Activated naive CD4-positive, alpha-beta T cell treated with anti-CD3 and anti-CD28 coated beads for 36 hours (primary cell): Measurements from ENCODE around the gene PLXNB2. TPM values are rescaled to one million over a fixed set of nuclear protein-coding genes. Genes with fewer than 3 reads are reported as not detected.

Experiments
- CTCF ChIA-PET: fragments of 350-600 bp; sonication (Branson Sonifier 250); formaldehyde crosslinking; loops from one replicate; lab custom pipeline; 2021; ENCODE audit warnings: antibody characterized with exemption; lab: Charles Lee
- DNase-seq: peaks from one replicate; pipeline ENCODE4 v3.0.0-alpha.2; 2020
- H3K27ac Mint-ChIP-seq: one replicate; pipeline ENCODE4 v1.8.0; 2021; ENCODE audit warnings: mild to moderate bottlenecking, mixed read lengths
- H3K27me3 Mint-ChIP-seq: one replicate; pipeline ENCODE4 v1.8.0; 2021; ENCODE audit warnings: low read depth, mixed read lengths
- H3K36me3 Mint-ChIP-seq: one replicate; pipeline ENCODE4 v1.8.0; 2021; ENCODE audit warnings: low read depth, mixed read lengths
- H3K4me1 Mint-ChIP-seq: one replicate; pipeline ENCODE4 v1.8.0; 2021; ENCODE audit warnings: low read depth, mixed read lengths
- H3K4me3 Mint-ChIP-seq: one replicate; pipeline ENCODE4 v1.8.0; 2021; ENCODE audit warnings: mild to moderate bottlenecking, moderate library complexity, mixed read lengths
- H3K9me3 Mint-ChIP-seq: one replicate; pipeline ENCODE4 v1.8.0; 2021; ENCODE audit warnings: mixed read lengths
- intact Hi-C: fragments of 100-400 bp; cut with micrococcal nuclease; formaldehyde crosslinking; loops from one replicate; pipeline ENCODE4 v1.15.1; 2023
- total RNA-seq, 2 experiments: library from RNA; stranded (reverse); gene quantifications; one replicate each; pipeline ENCODE4 v1.2.3, GENCODE V29; 2021

PLXNB2 gene
- total RNA-seq, 2 experiments from 2014 or later = 9.8 to 10.4 TPM

GRCh38 chr22:50246242-50247175, 60.9 kb downstream of the PLXNB2 start:
- peaks cover 43% of the 10 kb centered on the region for H3K4me1 Mint-ChIP-seq
- H3K27me3 Mint-ChIP-seq = no peaks in the 10 kb centered on the region
- H3K36me3 Mint-ChIP-seq = peaks cover 7% of the 10 kb centered on the region
- intact Hi-C loops = loop anchor here (10.0 kb wide), 1 partner anchor 228 kb away; the partner anchor contains the start of gene SBF1
- no peak for DNase-seq
- no peaks in the 10 kb centered on the region for H3K9me3 Mint-ChIP-seq
- CTCF ChIA-PET = interaction anchor here (0.6 to 1.1 kb wide), 3 partner anchors 77 to 102 kb away, joined by 3 to 4 read pairs (median 3); no protein-coding TSS in a partner anchor
- peak overlapping the region; percentile 99 for H3K4me3 Mint-ChIP-seq
- no peak overlapping the region for H3K27ac Mint-ChIP-seq

- Mint-ChIP-seq H3K4me1 (peaks cover 47% of the 10 kb centered on the region), H3K9me3 (no peaks in the 10 kb centered on the region), H3K27me3 (no peaks in the 10 kb centered on the region), H3K36me3 (peaks cover 7% of the 10 kb centered on the region), H3K27ac (peak overlapping the region; percentile 98), H3K4me3 (peak overlapping the region; percentile 99)
- intact Hi-C loops = loop anchor here (2.0 to 10.0 kb wide), 3 partner anchors 45 to 375 kb away; partner anchors contain the start of genes SBF1 and SELENOO
- no peak for DNase-seq
- CTCF ChIA-PET = interaction anchor here (0.6 to 0.7 kb wide), 3 partner anchors 80 to 206 kb away, joined by 3 to 4 read pairs (median 4); no protein-coding TSS in a partner anchor
Observed at GRCh38 chr22:50245214-50246072, 62.0 kb downstream of the PLXNB2 start.

GRCh38 chr22:50244420-50245213, 62.8 kb downstream of the PLXNB2 start, which contains the start of gene TUBGCP6:
Gene TUBGCP6, minus strand, starts transcription at chr22:50245023. Its CDS starts 564 bp downstream, at chr22:50244459.
- H3K9me3 Mint-ChIP-seq = no peaks in the 10 kb centered on the region
- DNase-seq = peak; percentile 94
- peak within 1 kb of the TSS; percentile 98 for H3K27ac Mint-ChIP-seq
- peak within 1 kb of the TSS; percentile 99 for H3K4me3 Mint-ChIP-seq
- H3K4me1 Mint-ChIP-seq = peaks cover 48% of the 10 kb centered on the region
- CTCF ChIA-PET = interaction anchor here (1.0 to 1.3 kb wide), 5 partner anchors 9 to 376 kb away, joined by 3 to 5 read pairs (median 4); partner anchors contain the start of gene SCO2
- H3K36me3 Mint-ChIP-seq = peaks cover 7% of the 10 kb centered on the region
- intact Hi-C loops = loop anchor here (1.0 to 10.0 kb wide), 4 partner anchors 26 to 376 kb away; partner anchors contain the start of genes MAPK11, SBF1 and SELENOO
- H3K27me3 Mint-ChIP-seq = no peaks in the 10 kb centered on the region

- peaks cover 7% of the 10 kb centered on the region for H3K36me3 Mint-ChIP-seq
- intact Hi-C loops = loop anchor here (1.0 to 10.0 kb wide), 4 partner anchors 26 to 377 kb away; partner anchors contain the start of genes MAPK11, SBF1 and SELENOO
Observed at GRCh38 chr22:50243685-50244419, 63.6 kb downstream of the PLXNB2 start.

GRCh38 chr22:50242406-50242949, 65.0 kb downstream of the PLXNB2 start:
- Mint-ChIP-seq H3K9me3 (no peaks in the 10 kb centered on the region), H3K27ac (peak overlapping the region; percentile 36), H3K36me3 (peaks cover 9% of the 10 kb centered on the region), H3K4me3 (peak overlapping the region; percentile 99), H3K27me3 (no peaks in the 10 kb centered on the region), H3K4me1 (peaks cover 46% of the 10 kb centered on the region)
- intact Hi-C loops = loop anchor here (10.0 kb wide), 1 partner anchor 232 kb away; the partner anchor contains the start of gene SBF1
- no peak for DNase-seq
- CTCF ChIA-PET = interaction anchor here (0.6 to 2.8 kb wide), 9 partner anchors 8 to 285 kb away, joined by 3 to 13 read pairs (median 3); partner anchors contain the start of genes DENND6B and HDAC10

More at GRCh38 chr22:50243685-50244419, 63.6 kb downstream of the PLXNB2 start:
- CTCF ChIA-PET = interaction anchor here (0.7 to 1.3 kb wide), 7 partner anchors 8 to 377 kb away, joined by 3 to 5 read pairs (median 3); partner anchors contain the start of gene SCO2
- H3K9me3 Mint-ChIP-seq = no peaks in the 10 kb centered on the region
- H3K27me3 Mint-ChIP-seq = no peaks in the 10 kb centered on the region
- DNase-seq = no peak
- peak overlapping the region; percentile 98 for H3K27ac Mint-ChIP-seq
- H3K4me3 Mint-ChIP-seq = peak overlapping the region; percentile 99
- H3K4me1 Mint-ChIP-seq = peaks cover 48% of the 10 kb centered on the region

GRCh38 chr22:50238755-50239154, 68.7 kb downstream of the PLXNB2 start:
- no peaks in the 10 kb centered on the region for H3K9me3 Mint-ChIP-seq
- CTCF ChIA-PET = interaction anchor here (1.5 kb wide), 1 partner anchor 103 kb away, joined by 5 read pairs; no protein-coding TSS in a partner anchor
- no peak overlapping the region for H3K27ac Mint-ChIP-seq
- peaks cover 11% of the 10 kb centered on the region for H3K36me3 Mint-ChIP-seq
- intact Hi-C loops = no loop called here
- no peak overlapping the region for H3K4me3 Mint-ChIP-seq
- H3K27me3 Mint-ChIP-seq = no peaks in the 10 kb centered on the region
- peaks cover 39% of the 10 kb centered on the region for H3K4me1 Mint-ChIP-seq
- no peak for DNase-seq

DNA sequence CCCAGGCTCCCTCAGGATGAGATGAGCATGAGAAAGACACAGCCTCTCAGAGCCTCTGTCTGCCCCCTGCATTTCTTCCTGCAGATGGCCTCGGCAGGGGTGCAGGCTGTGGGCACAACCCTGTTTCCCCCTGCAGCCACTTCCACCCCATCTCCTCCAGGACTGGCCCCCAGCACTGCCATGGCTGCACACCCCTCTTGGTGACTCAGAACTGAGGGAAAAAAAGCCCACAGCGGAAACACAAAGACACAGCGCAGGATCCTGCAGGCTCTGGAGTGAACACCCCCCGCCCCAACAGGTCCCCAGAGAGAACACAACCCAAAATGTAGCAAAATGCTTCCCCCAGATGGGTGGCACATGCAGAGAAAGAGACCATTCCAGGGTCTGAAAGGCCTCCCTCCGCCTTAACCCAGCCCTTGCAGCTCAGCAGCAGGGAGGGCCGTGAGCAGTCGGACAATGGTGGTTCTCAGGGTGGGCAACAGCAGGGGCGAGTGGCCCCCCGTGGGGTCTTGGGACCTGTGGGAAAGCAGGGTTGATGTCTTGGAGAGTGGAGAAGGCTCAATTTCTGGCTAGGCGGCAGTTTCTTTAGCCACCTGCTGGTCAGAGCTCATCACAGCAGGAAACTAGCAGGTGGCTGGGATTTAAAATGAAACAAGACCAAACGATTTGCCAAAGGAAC, 70.6 kb downstream of the PLXNB2 start:
- intact Hi-C loops = no loop called here
- Mint-ChIP-seq H3K27me3 (no peaks in the 10 kb centered on the region), H3K36me3 (peaks cover 15% of the 10 kb centered on the region)

GRCh38 chr22:50233223-50233622, 74.2 kb downstream of the PLXNB2 start:
- no peak overlapping the region for H3K27ac Mint-ChIP-seq
- H3K4me1 Mint-ChIP-seq = peaks cover 12% of the 10 kb centered on the region
- H3K9me3 Mint-ChIP-seq = no peaks in the 10 kb centered on the region
- no peaks in the 10 kb centered on the region for H3K27me3 Mint-ChIP-seq
- no peak overlapping the region for H3K4me3 Mint-ChIP-seq
- DNase-seq = no peak
- intact Hi-C loops = no loop called here
- peaks cover 20% of the 10 kb centered on the region for H3K36me3 Mint-ChIP-seq
- CTCF ChIA-PET = interaction anchor here (0.6 to 2.2 kb wide), 2 partner anchors 8 to 109 kb away, joined by 3 to 9 read pairs; no protein-coding TSS in a partner anchor

More for the DNA sequence above, 70.6 kb downstream of the PLXNB2 start:
- no peaks in the 10 kb centered on the region for H3K9me3 Mint-ChIP-seq
- no peak overlapping the region for H3K27ac Mint-ChIP-seq
- no peak overlapping the region for H3K4me3 Mint-ChIP-seq
- CTCF ChIA-PET = interaction anchor here (1.2 kb wide), 1 partner anchor 7 kb away, joined by 5 read pairs; no protein-coding TSS in a partner anchor
- H3K4me1 Mint-ChIP-seq = peaks cover 25% of the 10 kb centered on the region
- no peak for DNase-seq

DNA sequence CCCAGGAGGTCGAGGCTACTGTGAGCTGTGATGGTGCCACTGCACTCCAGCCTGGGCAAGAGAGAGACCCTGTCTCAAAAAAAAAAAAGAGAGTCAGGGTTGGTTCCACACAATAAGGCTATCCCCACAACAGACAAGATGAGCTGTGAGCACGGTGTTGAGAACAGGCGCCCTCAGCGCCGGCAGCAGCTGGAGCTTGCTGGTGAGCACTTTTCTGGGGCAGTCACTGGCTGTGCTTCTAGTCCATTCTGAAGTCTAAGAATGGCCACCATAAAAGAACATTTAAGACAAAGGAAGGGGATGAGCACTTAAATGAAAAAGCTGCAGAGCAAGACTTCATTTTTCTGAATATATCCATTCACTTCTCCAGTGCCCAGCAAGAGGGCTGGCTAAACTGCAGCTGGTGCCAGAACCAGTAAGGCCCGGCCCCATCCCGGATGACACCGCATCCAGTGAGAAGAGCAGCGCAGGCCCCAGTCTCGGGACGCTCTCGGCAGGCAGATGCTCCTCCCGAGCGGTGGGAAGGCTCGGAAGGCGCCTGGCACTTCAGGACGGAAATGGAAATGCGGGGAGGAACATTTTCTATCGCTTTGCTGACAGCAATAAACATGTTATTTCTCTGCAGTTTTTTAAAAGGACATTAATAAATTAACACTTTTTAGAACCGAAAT, 74.8 kb downstream of the PLXNB2 start:
- intact Hi-C loops = no loop called here
- peaks cover 9% of the 10 kb centered on the region for H3K4me1 Mint-ChIP-seq
- peaks cover 16% of the 10 kb centered on the region for H3K36me3 Mint-ChIP-seq
- DNase-seq = no peak
- CTCF ChIA-PET = interaction anchor here (0.6 to 2.2 kb wide), 2 partner anchors 8 to 110 kb away, joined by 3 to 9 read pairs; no protein-coding TSS in a partner anchor
- no peaks in the 10 kb centered on the region for H3K9me3 Mint-ChIP-seq
- H3K4me3 Mint-ChIP-seq = no peak overlapping the region
- no peaks in the 10 kb centered on the region for H3K27me3 Mint-ChIP-seq
- no peak overlapping the region for H3K27ac Mint-ChIP-seq
